H1 (cell line): ENCODE data around the gene ARHGAP18. TPM values are rescaled to one million over a fixed set of nuclear protein-coding genes. Genes with fewer than 3 reads are reported as not detected.

Experiments used
- CTCF ChIA-PET: fragments of 300-600 bp; sonication (Branson Sonifier 250); formaldehyde crosslinking; loops from one replicate; lab custom pipeline; 2021; ENCODE audit not compliant: partially characterized antibody; lab: Charles Lee
- POLR2A ChIA-PET: fragments of 300-600 bp; sonication (Branson Sonifier 250); formaldehyde crosslinking; loops from one replicate; lab custom pipeline; 2021; ENCODE audit warnings: inconsistent platforms; ENCODE audit not compliant: partially characterized antibody; lab: Charles Lee
- DNase-seq, 2 experiments: peaks; one replicate each; pipeline versions ENCODE4 v3.0.0 to v3.0.0-alpha.2; 2010 to 2022; ENCODE audit warnings: low spot score in 2 of 2, low read depth in 1 of 2, mixed read lengths in 1 of 2
- FAIRE-seq: peaks from 2 replicates; lab custom pipeline; 2011; peaks lifted over from hg19 to GRCh38; lab: Jason Lieb, UNC
- H2AFZ ChIP-seq: 2 replicates; pipeline ENCODE4 v1.8.1; 2012; ENCODE audit warnings: low read length, inconsistent platforms
- H2AK5ac ChIP-seq: 2 replicates; pipeline ENCODE4 v1.6.1; 2013; ENCODE audit warnings: low read depth, low read length
- H2BK120ac ChIP-seq: replicated peaks from 2 replicates; pipeline ENCODE3; 2013; ENCODE audit warnings: low read depth, low read length, inconsistent platforms
- H2BK12ac ChIP-seq: 2 replicates; pipeline ENCODE4 v1.6.1; 2013; ENCODE audit warnings: low read depth, low read length
- H2BK15ac ChIP-seq: 2 replicates; pipeline ENCODE4 v1.6.1; 2013; ENCODE audit warnings: low read length
- H2BK20ac ChIP-seq: 2 replicates; pipeline ENCODE4 v1.6.1; 2013; ENCODE audit warnings: low read length
- H2BK5ac ChIP-seq: 2 replicates; pipeline ENCODE4 v1.6.1; 2013; ENCODE audit warnings: low read depth, low read length
- H3K14ac ChIP-seq: 2 replicates; pipeline ENCODE4 v1.6.1; 2013; ENCODE audit warnings: inconsistent platforms; ENCODE audit not compliant: insufficient read length
- H3K18ac ChIP-seq: 2 replicates; pipeline ENCODE4 v1.6.1; 2013; ENCODE audit warnings: low read length; ENCODE audit errors: extremely low read depth
- H3K23ac ChIP-seq: 2 replicates; pipeline ENCODE4 v1.6.1; 2013; ENCODE audit warnings: inconsistent platforms; ENCODE audit not compliant: insufficient read length
- H3K23me2 ChIP-seq: 2 replicates; pipeline ENCODE4 v1.6.1; 2013; ENCODE audit warnings: low read depth, low read length
- H3K27ac ChIP-seq: 2 replicates; pipeline ENCODE4 v1.6.1; 2011; ENCODE audit warnings: low read depth, low read length, inconsistent platforms
- H3K27me3 ChIP-seq, 4 experiments: replicated peaks in 1 of 4; 1 replicate in 1 of 4; 2 replicates in 3 of 4; pipeline versions ENCODE4 v1.6.1 to v1.8.1; 2011 to 2013; ENCODE audit warnings: low read length in 3 of 4, mild to moderate bottlenecking in 3 of 4, inconsistent platforms in 2 of 4, mixed read lengths in 2 of 4, moderate library complexity in 1 of 4; ENCODE audit not compliant: control insufficient read depth in 3 of 4, insufficient read depth in 3 of 4; ENCODE audit errors: extremely low read depth in 1 of 4
- H3K36me3 ChIP-seq, 4 experiments: 2 replicates each; pipeline versions ENCODE4 v1.6.1 to v1.8.1; 2011 to 2013; ENCODE audit warnings: mild to moderate bottlenecking in 4 of 4, low read length in 3 of 4, moderate library complexity in 2 of 4, control low read depth in 1 of 4, inconsistent platforms in 1 of 4; ENCODE audit not compliant: insufficient read depth in 4 of 4, control insufficient read depth in 2 of 4
- H3K4ac ChIP-seq: replicated peaks from 2 replicates; pipeline ENCODE3; 2013; ENCODE audit warnings: low read length, low read depth, mixed read lengths, inconsistent platforms; ENCODE audit not compliant: insufficient read length
- H3K4me1 ChIP-seq, 4 experiments: replicated peaks in 1 of 4; 1 replicate in 1 of 4; 2 replicates in 3 of 4; pipeline versions ENCODE4 v1.6.1 to v1.8.1; 2011 to 2013; ENCODE audit warnings: low read length in 3 of 4, inconsistent platforms in 2 of 4, mixed read lengths in 1 of 4; ENCODE audit not compliant: insufficient read depth in 4 of 4, control insufficient read depth in 3 of 4
- H3K4me2 ChIP-seq, 2 experiments: 2 replicates each; pipeline versions ENCODE4 v1.6.1 to v1.8.1; 2011 to 2013; ENCODE audit warnings: low read depth in 2 of 2, low read length in 2 of 2, control low read depth in 1 of 2, inconsistent platforms in 1 of 2, mild to moderate bottlenecking in 1 of 2; ENCODE audit not compliant: insufficient read depth in 1 of 2
- H3K4me3 ChIP-seq, 4 experiments: fragments of 200-600, 300-600 bp in 1 of 4; sonication (generic), shearing (Covaris generic), sonication (Bioruptor Twin) in 1 of 4; 2 replicates each; pipeline versions ENCODE4 v1.5.1 to v1.8.1; 2011 to 2016; ENCODE audit warnings: low read length in 4 of 4, low read depth in 3 of 4, control low read depth in 2 of 4, inconsistent platforms in 2 of 4, mild to moderate bottlenecking in 2 of 4, mixed read lengths in 1 of 4, moderate library complexity in 1 of 4; ENCODE audit not compliant: insufficient read depth in 2 of 4; ENCODE audit errors: extremely low read depth in 1 of 4
- H3K56ac ChIP-seq: replicated peaks from 2 replicates; pipeline ENCODE3; 2013; ENCODE audit warnings: low read depth, mild to moderate bottlenecking, mixed read lengths, low read length, inconsistent platforms; ENCODE audit not compliant: insufficient read length
- H3K79me1 ChIP-seq: 2 replicates; pipeline ENCODE4 v1.6.1; 2013; ENCODE audit warnings: low read depth, low read length, control low read depth
- H3K79me2 ChIP-seq, 2 experiments: 2 replicates each; pipeline versions ENCODE4 v1.6.1 to v1.8.1; 2012 to 2013; ENCODE audit warnings: low read length in 2 of 2, mild to moderate bottlenecking in 2 of 2, inconsistent platforms in 1 of 2; ENCODE audit not compliant: insufficient read depth in 2 of 2, control insufficient read depth in 1 of 2
- H3K9ac ChIP-seq, 4 experiments: replicated peaks in 1 of 4; 1 replicate in 1 of 4; 2 replicates in 3 of 4; pipeline versions ENCODE4 v1.6.1 to v1.8.1; 2011 to 2013; ENCODE audit warnings: low read depth in 3 of 4, low read length in 3 of 4, control low read depth in 2 of 4, mild to moderate bottlenecking in 2 of 4, moderate library complexity in 2 of 4, inconsistent platforms in 1 of 4; ENCODE audit errors: extremely low read depth in 1 of 4
- H3K9me3 ChIP-seq, 2 experiments: 2 replicates each; pipeline versions ENCODE4 v1.6.1 to v1.8.1; 2012 to 2013; ENCODE audit warnings: mild to moderate bottlenecking in 2 of 2, moderate library complexity in 2 of 2, control low read depth in 1 of 2, inconsistent platforms in 1 of 2, low read depth in 1 of 2, low read length in 1 of 2, mixed read lengths in 1 of 2; ENCODE audit not compliant: insufficient read depth in 2 of 2
- H4K20me1 ChIP-seq, 2 experiments: replicated peaks in 1 of 2; 2 replicates each; pipeline versions ENCODE3 to v1.8.1; 2011 to 2013; ENCODE audit warnings: inconsistent platforms in 2 of 2, low read length in 2 of 2, mild to moderate bottlenecking in 1 of 2; ENCODE audit not compliant: insufficient read depth in 2 of 2, control insufficient read depth in 1 of 2
- H4K5ac ChIP-seq: 2 replicates; pipeline ENCODE4 v1.6.1; 2013; ENCODE audit warnings: low read length, low read depth, mixed read lengths, inconsistent platforms; ENCODE audit not compliant: insufficient read length
- H4K8ac ChIP-seq: 2 replicates; pipeline ENCODE4 v1.8.0; 2013; ENCODE audit warnings: mild to moderate bottlenecking, moderate library complexity, low read length, inconsistent platforms; ENCODE audit not compliant: insufficient read depth; ENCODE audit errors: extremely low read depth
- H4K91ac ChIP-seq: replicated peaks from 2 replicates; pipeline ENCODE3; 2013; ENCODE audit warnings: low read length, mixed read lengths, inconsistent platforms; ENCODE audit not compliant: insufficient read length
- CEBPB ChIP-seq: IDR thresholded peaks from 2 replicates; pipeline ENCODE4 v1.6.1; 2012; ENCODE audit warnings: low read depth, low read length
- GABPA ChIP-seq: IDR thresholded peaks from 2 replicates; pipeline ENCODE4 v1.6.1; 2011; ENCODE audit warnings: mild to moderate bottlenecking, low read length, moderate library complexity, borderline replicate concordance; ENCODE audit not compliant: insufficient read depth
- RBBP5 ChIP-seq: IDR thresholded peaks from 2 replicates; pipeline ENCODE4 v1.7.1; 2012; ENCODE audit warnings: low read depth, mild to moderate bottlenecking, inconsistent platforms, low read length, moderate library complexity, borderline replicate concordance
- ZNF274 ChIP-seq: IDR thresholded peaks from 2 replicates; pipeline ENCODE4 v1.7.0; 2012; ENCODE audit warnings: low read length, borderline replicate concordance; ENCODE audit errors: extremely low read depth
- WGBS, 2 experiments: shearing (Covaris generic) in 1 of 2; methylation state at CpG; one replicate each; pipeline versions ENCODE4 v1.1.6 to v1.1.7; 2013 to 2015; ENCODE audit warnings: low lambda C conversion rate in 2 of 2, mixed read lengths in 2 of 2, inconsistent platforms in 1 of 2, low coverage in 1 of 2, missing lambda C conversion rate in 1 of 2; ENCODE audit not compliant: insufficient replicate concordance in 2 of 2, insufficient coverage in 1 of 2, insufficient read length in 1 of 2; ENCODE audit errors: extremely low coverage in 1 of 2, missing lambda C conversion rate in 1 of 2; 5-methylcytosine and 5-hydroxymethylcytosine counted together
- polyA plus RNA-seq, 7 experiments: library from polyadenylated mRNA; depleted of rRNA in 3 of 7; stranded (reverse) in 5 of 7; unstranded in 2 of 7; fragments of >200 nt in 5 of 7; fragments of 200-250 nt in 2 of 7; gene quantifications; 1 replicate in 5 of 7; 2 replicates in 1 of 7; 4 replicates in 1 of 7; pipeline versions ENCODE4 v1.2.1 to v1.2.3, GENCODE V29; 2011 to 2013; ENCODE audit warnings: missing spikeins in 2 of 7, mixed read lengths in 2 of 7
- total RNA-seq: library from RNA; stranded (reverse); fragmentation: NEBNext Ultra II Directional; extraction: Animal tissue kit (Norgen Biotek cat#: 25700); gene quantifications from 2 replicates; pipeline ENCODE4 v1.2.1, GENCODE V29; 2021
- TF ChIP-seq, protein P1 (sequence below): IDR thresholded peaks from 2 replicates; pipeline ENCODE4 v1.6.1; 2011; ENCODE audit warnings: low read length, improper control_type of control experiment

ARHGAP18 gene
- total and polyA plus RNA-seq, 2 of the 8 experiments (the other 6 are each of a cell fraction or from before 2014, with no cell fraction given) = 0.83 to 4.5 TPM

DNA sequence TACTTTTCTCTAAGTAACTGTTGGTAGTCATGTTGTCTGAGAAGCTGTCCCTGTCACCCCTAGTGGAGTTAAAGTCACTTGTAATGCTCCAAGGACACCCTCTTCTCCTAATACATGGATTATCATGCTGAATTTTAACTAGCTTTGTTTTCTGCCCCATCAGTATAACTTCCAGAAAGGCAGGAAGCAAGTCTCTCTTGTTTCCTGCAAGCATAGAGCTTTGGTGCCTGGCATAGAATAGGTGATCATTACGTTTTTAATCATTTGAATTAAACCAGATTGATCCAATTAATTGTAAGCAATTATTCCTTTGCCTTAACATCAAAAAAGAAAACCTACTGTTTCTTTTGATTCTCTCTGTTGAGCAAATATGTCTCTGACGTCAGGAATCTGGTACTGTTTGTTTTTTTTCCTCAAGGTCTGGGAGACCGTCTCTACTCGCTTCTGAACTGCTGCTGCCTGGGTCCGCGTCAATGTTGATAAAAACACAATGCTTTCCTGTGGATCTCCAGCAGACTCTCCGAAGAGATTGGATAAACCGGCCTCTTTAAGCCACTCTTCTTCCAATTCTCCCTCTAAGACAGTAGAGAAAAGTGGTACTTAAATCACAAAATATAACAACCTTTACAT is 71.8 kb downstream of the ARHGAP18 start:
- no peak overlapping the region for H3K56ac ChIP-seq
- no peak overlapping the region for H3K27ac ChIP-seq
- FAIRE-seq = no peak
- H3K36me3 ChIP-seq = no peaks in the 10 kb centered on the region
- no peak overlapping the region for H3K23ac ChIP-seq
- H4K8ac ChIP-seq = no peak overlapping the region
- ChIA-PET CTCF (interaction anchor here (1.1 to 1.7 kb wide), 2 partner anchors 21 to 383 kb away, joined by 3 to 4 read pairs; no protein-coding TSS in a partner anchor), POLR2A (no interaction called here)
- H3K79me2 ChIP-seq = no peaks in the 10 kb centered on the region
- H3K14ac ChIP-seq = no peak overlapping the region
- no peak overlapping the region for H3K4ac ChIP-seq
- H3K79me1 ChIP-seq = no peaks in the 10 kb centered on the region
- H3K23me2 ChIP-seq = no peaks in the 10 kb centered on the region
- H2BK15ac ChIP-seq = no peak overlapping the region
- no peak overlapping the region for H4K91ac ChIP-seq
- H2AFZ ChIP-seq = no peak overlapping the region
- TF ChIP-seq, protein P1, sequence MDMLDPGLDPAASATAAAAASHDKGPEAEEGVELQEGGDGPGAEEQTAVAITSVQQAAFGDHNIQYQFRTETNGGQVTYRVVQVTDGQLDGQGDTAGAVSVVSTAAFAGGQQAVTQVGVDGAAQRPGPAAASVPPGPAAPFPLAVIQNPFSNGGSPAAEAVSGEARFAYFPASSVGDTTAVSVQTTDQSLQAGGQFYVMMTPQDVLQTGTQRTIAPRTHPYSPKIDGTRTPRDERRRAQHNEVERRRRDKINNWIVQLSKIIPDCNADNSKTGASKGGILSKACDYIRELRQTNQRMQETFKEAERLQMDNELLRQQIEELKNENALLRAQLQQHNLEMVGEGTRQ = no peak
- TF ChIP-seq RBBP5 (no peak), CEBPB (no peak), GABPA (no peak), ZNF274 (no peak)
- H3K4me1 ChIP-seq = no peaks in the 10 kb centered on the region
- no peak overlapping the region for H3K4me3 ChIP-seq
- H2BK12ac ChIP-seq = no peak overlapping the region
- H4K20me1 ChIP-seq = no peaks in the 10 kb centered on the region
- no peak overlapping the region for H3K9ac ChIP-seq
- no peak overlapping the region for H2AK5ac ChIP-seq
- no peak overlapping the region for H2BK5ac ChIP-seq
- no peaks in the 10 kb centered on the region for H3K9me3 ChIP-seq
- H2BK120ac ChIP-seq = no peak overlapping the region
- no peak overlapping the region for H4K5ac ChIP-seq
- no peak overlapping the region for H3K4me2 ChIP-seq
- H3K27me3 ChIP-seq = no peaks in the 10 kb centered on the region
- no peak overlapping the region for H2BK20ac ChIP-seq
- WGBS, 2 experiments = 84% methylated on average over 8 of the region's 8 CpGs; no CpG with 5 or more reads in 1 of the 2 experiments
- H3K18ac ChIP-seq = no peak overlapping the region
- no peak for DNase-seq
